Stomach (tissue), 4 donors: ENCODE results near the gene PPP1R12A.

Experiments
- CTCF ChIP-seq, 7 experiments: fragments of 450-650 bp in 4 of 7; fragments of 200-600 bp in 3 of 7; sonication (generic) in 3 of 7; IDR thresholded peaks; one replicate each; pipeline ENCODE4 v1.5.1; 2016 to 2019; ENCODE audit warnings: antibody characterized with exemption in 7 of 7, control low read depth in 2 of 7, mild to moderate bottlenecking in 1 of 7
- EP300 ChIP-seq: sonication (generic); formaldehyde crosslinking; IDR thresholded peaks from one replicate; pipeline ENCODE4 v1.6.1; 2017; ENCODE audit warnings: antibody characterized with exemption
- POLR2AphosphoS5 ChIP-seq, 3 donors: sonication (generic); formaldehyde crosslinking; IDR thresholded peaks; one replicate each; pipeline ENCODE4 v1.6.1; 2016; ENCODE audit warnings: antibody characterized with exemption in 3 of 3

- TF ChIP-seq CTCF (IDR thresholded peaks at IDR 0.05) (no peak), EP300 (no peak), POLR2AphosphoS5 (IDR thresholded peaks at IDR 0.05) (no peak)
These were observed 39.8 kb downstream of the PPP1R12A start for GRCh38 chr12:79895071-79895470.
